SK-N-SH treated with all-trans-retinoic acid at 6 μM for 48 hours (cell line): Measurements from ENCODE around the gene UGT1A8.

Experiments
- ARNTL ChIP-seq: fragments of 450-650 bp; formaldehyde crosslinking; IDR thresholded peaks from 2 replicates; pipeline ENCODE4 v1.5.0; 2020; ENCODE audit warnings: low read depth, mild to moderate bottlenecking, moderate library complexity, borderline replicate concordance
- CREB5 ChIP-seq: fragments of 250-450 bp; sonication (Bioruptor Pico); IDR thresholded peaks from 2 replicates; pipeline ENCODE4 v1.5.1; 2020; ENCODE audit warnings: low read depth, mild to moderate bottlenecking, moderate library complexity
- CSRNP3 ChIP-seq: fragments of 250-450 bp; sonication (Bioruptor Pico); IDR thresholded peaks from 2 replicates; pipeline ENCODE4 v1.5.1; 2021; ENCODE audit warnings: mild to moderate bottlenecking, moderate library complexity
- PATZ1 ChIP-seq: fragments of 250-450 bp; sonication (Bioruptor Pico); IDR thresholded peaks from 2 replicates; pipeline ENCODE4 v1.8.0; 2020; ENCODE audit warnings: mild to moderate bottlenecking, moderate library complexity, borderline replicate concordance
- PPARA ChIP-seq: fragments of 250-450 bp; sonication (Bioruptor Pico); IDR thresholded peaks from 2 replicates; pipeline ENCODE4 v1.5.0; 2020; ENCODE audit warnings: mild to moderate bottlenecking, borderline replicate concordance
- RARB ChIP-seq: fragments of 250-450 bp; sonication (Bioruptor Pico); IDR thresholded peaks from 2 replicates; pipeline ENCODE4 v1.8.0; 2021; ENCODE audit warnings: mild to moderate bottlenecking, moderate library complexity
- SNAI2 ChIP-seq: fragments of 250-450 bp; sonication (Bioruptor Pico); IDR thresholded peaks from 2 replicates; pipeline ENCODE4 v1.5.0; 2020; ENCODE audit warnings: mild to moderate bottlenecking, moderate library complexity
- TCF4 ChIP-seq: fragments of 250-450 bp; sonication (Bioruptor Pico); IDR thresholded peaks from 2 replicates; pipeline ENCODE4 v1.8.0; 2021; ENCODE audit warnings: mild to moderate bottlenecking, moderate library complexity, borderline replicate concordance
- TOX ChIP-seq: fragments of 250-450 bp; sonication (Bioruptor Pico); IDR thresholded peaks from 2 replicates; pipeline ENCODE4 v1.8.0; 2021; ENCODE audit warnings: mild to moderate bottlenecking, moderate library complexity, borderline replicate concordance
- ZC3H10 ChIP-seq: fragments of 250-450 bp; sonication (Bioruptor Pico); IDR thresholded peaks from 2 replicates; pipeline ENCODE4 v1.5.1; 2021; ENCODE audit warnings: mild to moderate bottlenecking, moderate library complexity
- ZFP30 ChIP-seq: fragments of 450-650 bp; formaldehyde crosslinking; IDR thresholded peaks from 2 replicates; pipeline ENCODE4 v1.5.0; 2022; ENCODE audit warnings: mild to moderate bottlenecking, moderate library complexity
- ZNF565 ChIP-seq: fragments of 450-650 bp; formaldehyde crosslinking; conservative IDR thresholded peaks from 2 replicates; pipeline ENCODE4 v1.5.0; 2020; ENCODE audit warnings: low read depth, mild to moderate bottlenecking, moderate library complexity
- ZNF70 ChIP-seq: fragments of 450-650 bp; formaldehyde crosslinking; IDR thresholded peaks from 2 replicates; pipeline ENCODE4 v1.5.0; 2020; ENCODE audit warnings: mild to moderate bottlenecking, moderate library complexity
- TF ChIP-seq, protein P1 (sequence below): fragments of 250-450 bp; sonication (Bioruptor Pico); IDR thresholded peaks from 2 replicates; pipeline ENCODE4 v1.8.0; 2021; ENCODE audit warnings: low read depth, mild to moderate bottlenecking, moderate library complexity, borderline replicate concordance

DNA sequence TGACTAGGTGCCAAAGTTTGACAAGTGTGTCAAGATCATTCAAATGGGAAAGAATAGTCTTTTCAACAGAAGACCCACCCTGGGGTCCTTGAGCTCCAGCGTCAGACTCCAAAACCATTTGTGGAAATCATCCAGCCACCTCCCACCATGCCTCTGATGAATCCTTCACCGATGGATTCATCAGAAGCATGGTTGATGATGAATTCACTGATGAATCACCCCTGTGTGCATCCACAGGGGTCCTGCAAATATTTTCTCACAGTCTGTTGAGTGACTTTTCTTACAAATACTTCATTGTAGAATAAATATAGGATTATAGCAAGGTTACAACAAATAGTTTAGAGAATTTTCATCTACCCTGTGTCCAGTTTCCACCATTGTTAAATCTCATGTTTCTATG lies 58.6 kb downstream of the UGT1A8 start:
- TF ChIP-seq ZNF70 (no peak), PATZ1 (CRISPR knock-in tag) (no peak), SNAI2 (CRISPR knock-in tag) (no peak), ARNTL (CRISPR knock-in tag) (no peak), ZFP30 (CRISPR knock-in tag) (no peak), RARB (CRISPR knock-in tag) (no peak), ZNF565 (CRISPR knock-in tag) (no peak), PPARA (CRISPR knock-in tag) (no peak), TOX (CRISPR knock-in tag) (no peak), CREB5 (CRISPR knock-in tag) (no peak), CSRNP3 (CRISPR knock-in tag) (no peak), ZC3H10 (CRISPR knock-in tag) (no peak), TCF4 (CRISPR knock-in tag) (no peak)
- TF ChIP-seq, protein P1, sequence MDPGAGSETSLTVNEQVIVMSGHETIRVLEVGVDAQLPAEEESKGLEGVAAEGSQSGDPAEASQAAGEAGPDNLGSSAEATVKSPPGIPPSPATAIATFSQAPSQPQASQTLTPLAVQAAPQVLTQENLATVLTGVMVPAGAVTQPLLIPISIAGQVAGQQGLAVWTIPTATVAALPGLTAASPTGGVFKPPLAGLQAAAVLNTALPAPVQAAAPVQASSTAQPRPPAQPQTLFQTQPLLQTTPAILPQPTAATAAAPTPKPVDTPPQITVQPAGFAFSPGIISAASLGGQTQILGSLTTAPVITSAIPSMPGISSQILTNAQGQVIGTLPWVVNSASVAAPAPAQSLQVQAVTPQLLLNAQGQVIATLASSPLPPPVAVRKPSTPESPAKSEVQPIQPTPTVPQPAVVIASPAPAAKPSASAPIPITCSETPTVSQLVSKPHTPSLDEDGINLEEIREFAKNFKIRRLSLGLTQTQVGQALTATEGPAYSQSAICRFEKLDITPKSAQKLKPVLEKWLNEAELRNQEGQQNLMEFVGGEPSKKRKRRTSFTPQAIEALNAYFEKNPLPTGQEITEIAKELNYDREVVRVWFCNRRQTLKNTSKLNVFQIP (CRISPR knock-in tag): no peak
